Epithelial cell of proximal tubule (primary cell): ENCODE data around the gene ZNF280B. TPM values are rescaled to one million over a fixed set of nuclear protein-coding genes. Genes with fewer than 3 reads are reported as not detected.

Source experiments
- DNase-seq: peaks from one replicate; pipeline ENCODE4 v3.0.0-alpha.2; 2011; ENCODE audit warnings: low read depth
- H3K4me3 ChIP-seq: 2 replicates; pipeline ENCODE4 v1.5.1; 2011; ENCODE audit warnings: low read depth, mild to moderate bottlenecking, low read length
- total RNA-seq: library from RNA; depleted of rRNA; stranded (reverse); fragments of >200 nt; gene quantifications from 2 replicates; pipeline ENCODE4 v1.2.3, GENCODE V29; 2015
- TF ChIP-seq, protein P1 (sequence below): conservative IDR thresholded peaks from 2 replicates; pipeline ENCODE4 v1.5.1; 2012; ENCODE audit warnings: low read depth, mild to moderate bottlenecking, low read length

The ZNF280B gene
- total RNA-seq, 1 donor from 2014 or later, result 2.4 TPM

DNA sequence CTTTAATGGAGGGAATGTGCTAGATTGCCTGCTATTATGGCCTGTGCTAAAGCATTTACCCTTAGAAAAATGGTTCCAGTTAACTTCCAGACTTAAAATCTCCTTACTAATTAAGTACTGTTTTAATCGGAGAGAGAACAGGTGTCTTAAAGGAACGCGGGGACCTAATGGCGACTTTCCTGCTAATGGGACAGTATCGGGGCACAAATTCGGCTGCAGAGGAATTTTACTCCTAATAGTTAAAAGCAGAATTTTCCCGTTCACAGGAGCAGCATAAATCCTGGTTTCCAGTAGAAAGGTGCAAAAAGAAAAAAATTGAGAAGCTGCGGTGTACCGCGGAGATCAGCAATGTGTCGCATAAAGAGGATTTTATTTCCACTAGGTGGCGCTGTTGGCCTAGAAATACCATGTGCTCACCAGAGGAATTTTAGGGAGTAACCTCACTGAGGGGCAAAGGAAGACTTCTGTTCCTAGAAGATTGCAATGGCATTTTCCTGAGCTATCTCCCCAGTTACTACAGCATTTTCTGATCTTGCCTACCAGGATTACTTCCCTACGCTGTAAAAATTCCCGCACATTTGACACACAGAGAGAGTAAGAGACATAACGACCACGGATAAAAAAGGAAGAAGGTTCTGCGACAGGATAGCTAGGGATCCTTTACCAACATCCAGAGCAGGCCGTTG lies 44.5 kb downstream of the ZNF280B start:
- DNase-seq, result peak; percentile 12
- TF ChIP-seq, protein P1, sequence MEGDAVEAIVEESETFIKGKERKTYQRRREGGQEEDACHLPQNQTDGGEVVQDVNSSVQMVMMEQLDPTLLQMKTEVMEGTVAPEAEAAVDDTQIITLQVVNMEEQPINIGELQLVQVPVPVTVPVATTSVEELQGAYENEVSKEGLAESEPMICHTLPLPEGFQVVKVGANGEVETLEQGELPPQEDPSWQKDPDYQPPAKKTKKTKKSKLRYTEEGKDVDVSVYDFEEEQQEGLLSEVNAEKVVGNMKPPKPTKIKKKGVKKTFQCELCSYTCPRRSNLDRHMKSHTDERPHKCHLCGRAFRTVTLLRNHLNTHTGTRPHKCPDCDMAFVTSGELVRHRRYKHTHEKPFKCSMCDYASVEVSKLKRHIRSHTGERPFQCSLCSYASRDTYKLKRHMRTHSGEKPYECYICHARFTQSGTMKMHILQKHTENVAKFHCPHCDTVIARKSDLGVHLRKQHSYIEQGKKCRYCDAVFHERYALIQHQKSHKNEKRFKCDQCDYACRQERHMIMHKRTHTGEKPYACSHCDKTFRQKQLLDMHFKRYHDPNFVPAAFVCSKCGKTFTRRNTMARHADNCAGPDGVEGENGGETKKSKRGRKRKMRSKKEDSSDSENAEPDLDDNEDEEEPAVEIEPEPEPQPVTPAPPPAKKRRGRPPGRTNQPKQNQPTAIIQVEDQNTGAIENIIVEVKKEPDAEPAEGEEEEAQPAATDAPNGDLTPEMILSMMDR, result peak; percentile 72
- H3K4me3 ChIP-seq, result no peak overlapping the region

DNA sequence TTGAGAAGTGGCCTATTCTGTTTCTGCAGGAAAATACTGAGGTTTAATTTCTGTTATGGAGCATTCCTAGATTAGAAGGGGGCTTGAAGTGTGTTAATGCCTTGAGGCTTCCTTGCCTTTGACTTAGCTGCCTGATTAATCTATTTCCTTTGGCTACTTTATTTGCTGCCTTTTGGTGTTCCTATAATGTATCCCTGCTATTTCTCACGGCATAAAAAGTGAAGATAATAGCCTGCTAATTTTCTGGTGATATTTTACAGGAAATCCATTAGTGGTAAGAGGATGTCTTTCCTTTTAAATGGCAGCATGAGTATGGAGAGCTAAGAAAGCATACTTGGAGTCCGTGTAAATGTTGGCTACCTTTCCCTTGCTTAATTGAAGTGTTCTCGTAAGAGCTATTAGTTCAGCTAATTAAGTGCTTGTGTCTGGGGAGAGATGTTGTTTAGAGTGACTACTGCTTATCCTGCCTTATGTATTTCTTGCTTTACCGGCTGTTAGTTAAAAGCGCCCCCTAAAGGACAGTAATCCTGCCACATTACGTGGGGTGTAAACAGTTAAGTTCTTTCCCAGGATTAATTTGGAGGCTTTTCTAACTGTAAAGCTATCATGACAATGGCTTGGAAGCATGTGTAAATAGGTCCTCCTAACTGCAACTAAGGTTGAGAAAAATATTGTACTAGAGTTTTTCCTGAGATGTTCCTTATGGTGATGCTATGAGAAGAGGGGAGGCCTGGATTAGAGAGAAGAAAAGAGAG lies 45.6 kb downstream of the ZNF280B start:
- H3K4me3 ChIP-seq, result no peak overlapping the region
- TF ChIP-seq, protein P1, result peak; percentile 29
- no peak for DNase-seq

DNA sequence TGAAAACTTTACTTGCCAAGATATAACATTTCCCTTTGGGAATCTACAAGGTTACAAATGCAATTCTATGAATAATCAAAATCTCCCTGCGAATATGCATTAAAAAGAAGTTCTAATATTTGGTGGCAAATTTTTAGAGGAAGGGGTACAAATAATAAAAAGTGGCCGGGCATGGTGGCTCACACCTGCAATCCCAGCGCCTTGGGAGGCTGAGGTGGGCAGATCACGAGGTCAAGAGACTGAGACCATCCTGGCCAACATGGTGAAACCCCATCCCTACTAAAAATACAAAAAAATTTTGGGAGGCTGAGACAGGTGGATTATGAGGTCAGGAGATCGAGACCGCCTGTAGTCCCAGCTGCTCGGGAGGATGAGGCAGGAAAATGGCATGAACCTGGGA lies 47.0 kb downstream of the ZNF280B start:
- DNase-seq, result no peak
- H3K4me3 ChIP-seq, result no peak overlapping the region
- TF ChIP-seq, protein P1, result no peak

DNA sequence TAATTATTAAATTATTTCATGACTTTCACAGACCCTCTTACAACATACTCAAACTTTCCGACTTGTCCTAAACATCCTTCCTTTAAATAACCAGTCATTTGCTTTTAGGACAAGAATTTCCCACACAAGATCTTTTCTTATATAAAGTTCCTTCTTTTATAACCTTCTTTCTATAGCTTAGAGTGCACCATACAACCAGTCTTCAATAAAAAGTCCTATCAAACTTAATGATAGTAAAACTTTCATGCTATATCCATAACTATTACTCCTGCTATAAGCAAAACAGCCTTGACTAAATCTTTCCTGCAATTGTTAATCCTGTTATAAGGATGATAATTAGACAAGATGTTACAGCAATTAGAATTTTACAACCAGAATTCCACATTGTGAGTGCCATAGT lies 47.4 kb downstream of the ZNF280B start:
- TF ChIP-seq, protein P1, result no peak
- no peak overlapping the region for H3K4me3 ChIP-seq

DNA sequence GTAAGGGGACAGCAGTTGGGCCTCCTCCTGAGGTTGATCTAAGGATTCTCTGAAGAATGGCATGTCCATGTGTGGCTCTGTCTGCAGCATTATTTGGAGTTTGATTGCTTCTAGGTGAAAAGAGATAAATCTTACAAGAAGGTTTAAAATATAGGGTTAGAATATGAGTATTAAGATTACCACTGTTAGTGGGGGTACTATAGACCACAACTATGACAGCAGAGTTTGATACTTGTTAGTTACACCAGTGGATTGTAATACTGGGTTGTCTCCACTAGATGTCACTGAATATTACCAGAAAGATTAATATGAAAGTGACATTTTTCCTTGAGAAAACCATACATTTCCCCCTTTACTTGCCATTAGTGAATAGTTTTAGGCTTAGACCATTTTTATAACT lies 47.9 kb downstream of the ZNF280B start:
- DNase-seq, result no peak
- TF ChIP-seq, protein P1, result peak; percentile 38
- no peak overlapping the region for H3K4me3 ChIP-seq

More for the DNA sequence above, 47.4 kb downstream of the ZNF280B start:
- no peak for DNase-seq

DNA sequence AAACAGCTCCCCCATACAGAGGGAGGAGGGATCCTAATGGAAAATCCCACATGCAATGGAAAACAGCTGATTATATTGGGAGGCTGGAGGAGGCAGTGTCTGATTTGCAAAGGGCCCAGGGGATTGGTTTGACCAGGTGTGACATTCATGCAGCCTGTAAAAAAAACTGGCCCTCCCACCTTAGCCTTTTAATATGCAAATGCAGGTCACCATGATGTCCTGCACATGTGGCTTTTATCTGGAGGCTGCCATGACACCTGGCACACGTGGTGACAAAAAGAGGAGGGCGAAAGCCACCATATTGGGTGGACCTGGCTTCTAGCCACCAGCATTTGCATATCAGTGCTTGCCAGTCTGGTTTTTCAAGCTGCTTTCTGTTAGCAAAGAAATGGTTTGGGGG lies 48.5 kb downstream of the ZNF280B start:
- H3K4me3 ChIP-seq, result no peak overlapping the region
- no peak for DNase-seq
- TF ChIP-seq, protein P1, result no peak
